IPS DF 19.7 (cell line): Measurements from ENCODE around the gene CHI3L1.

Experiments
- DNase-seq: peaks from one replicate; pipeline ENCODE4 v3.0.0-alpha.2; 2013; ENCODE audit warnings: low read depth, low spot score

The CHI3L1 gene

DNA sequence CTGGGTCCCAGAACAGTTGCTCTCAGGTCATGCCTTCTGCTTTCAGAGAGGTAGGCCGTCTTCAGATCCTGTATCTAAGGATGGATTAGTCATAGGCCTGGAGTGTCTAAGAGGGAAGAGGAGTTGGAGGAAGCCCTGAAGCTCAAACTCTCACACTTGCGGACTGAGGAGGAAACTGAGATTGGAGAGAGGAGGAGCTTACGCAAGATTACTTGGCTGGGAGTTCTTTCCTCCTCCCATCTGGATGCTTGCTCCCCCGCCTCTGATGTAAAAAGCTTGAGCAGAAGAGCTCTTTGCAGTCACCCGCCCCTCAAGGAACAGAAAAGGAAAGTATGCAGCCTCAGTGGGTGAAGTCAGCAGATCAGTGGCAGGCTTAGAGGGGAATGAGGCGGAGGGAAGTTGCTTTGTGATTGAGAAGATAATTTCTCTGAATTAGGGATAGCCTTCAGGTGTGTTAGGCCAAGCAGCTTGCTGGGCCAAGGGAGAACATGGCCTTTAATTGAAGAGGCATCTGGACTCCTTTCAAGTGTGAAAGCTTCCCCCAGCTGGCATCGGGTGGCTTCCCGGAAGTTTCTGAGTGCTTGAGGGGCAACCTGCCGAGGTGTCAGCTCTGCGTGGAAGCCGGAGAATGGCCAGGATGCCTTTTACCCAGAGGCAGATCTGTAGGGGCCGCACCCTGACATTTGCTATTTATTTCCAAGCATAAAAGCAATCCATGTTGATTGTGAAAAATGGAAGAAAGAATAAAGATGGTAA is 52.4 kb downstream of the CHI3L1 start:
- no peak for DNase-seq

DNA sequence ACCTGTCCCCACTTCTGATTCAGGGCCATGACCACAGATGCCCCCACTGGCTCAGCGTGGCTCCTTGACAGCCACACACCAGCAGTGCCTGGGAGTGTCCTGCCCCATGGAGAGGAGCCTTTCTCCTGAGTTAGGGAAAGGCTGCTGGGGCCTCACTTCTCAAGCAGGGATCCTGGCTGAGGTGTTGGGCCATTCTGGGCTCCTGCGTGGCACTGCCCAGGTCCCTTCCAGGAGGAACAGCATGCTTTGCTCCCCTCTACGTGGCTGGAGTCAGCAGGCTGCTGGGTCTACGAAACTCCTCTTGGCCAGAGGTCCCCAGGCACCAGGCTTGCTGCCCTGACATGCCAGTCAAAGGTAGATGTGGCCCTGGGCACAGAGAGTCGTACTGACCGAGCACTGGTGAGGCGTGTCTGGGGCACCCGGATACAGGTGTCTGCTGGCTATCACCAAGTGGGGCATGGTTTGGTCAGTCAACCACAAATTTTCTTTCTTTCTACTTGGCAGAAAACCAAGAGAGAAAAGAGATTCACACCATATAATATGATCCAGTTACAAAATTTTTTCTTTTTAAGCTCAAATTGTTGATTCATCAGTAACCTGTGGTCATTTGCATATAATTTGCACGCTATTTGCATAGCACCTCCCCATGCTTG is 54.8 kb downstream of the CHI3L1 start:
- DNase-seq: no peak

DNA sequence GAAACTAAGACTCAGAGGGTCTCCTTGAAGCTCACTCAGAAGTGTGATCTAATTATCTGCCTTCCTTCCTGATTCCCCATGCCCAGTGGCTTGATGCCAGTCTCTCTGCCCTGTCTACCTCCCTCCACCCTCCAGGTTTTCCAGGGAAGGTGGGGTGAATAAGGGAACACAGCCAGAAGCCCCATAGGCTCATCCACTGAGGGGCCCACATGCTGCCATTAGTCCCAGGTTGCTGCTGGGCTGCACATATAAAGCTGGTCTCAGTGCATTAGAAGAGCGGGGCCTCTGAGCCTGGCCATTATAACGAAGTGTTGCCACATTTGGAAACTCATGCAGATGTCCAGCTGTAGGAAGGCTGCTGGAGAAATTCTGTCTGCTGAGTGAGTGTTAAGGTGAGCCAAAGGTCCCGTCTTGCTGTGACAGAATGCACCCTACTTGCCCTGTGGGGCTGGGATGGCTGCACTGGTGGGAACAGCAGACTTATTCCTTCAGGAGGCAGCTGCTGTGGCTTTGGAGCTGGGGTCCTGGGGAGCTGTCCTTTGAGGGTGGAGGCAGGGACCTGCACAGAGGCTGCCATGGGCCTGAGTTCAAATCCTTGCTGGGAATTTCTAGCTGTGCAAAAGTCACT is 56.0 kb downstream of the CHI3L1 start:
- no peak for DNase-seq

DNA sequence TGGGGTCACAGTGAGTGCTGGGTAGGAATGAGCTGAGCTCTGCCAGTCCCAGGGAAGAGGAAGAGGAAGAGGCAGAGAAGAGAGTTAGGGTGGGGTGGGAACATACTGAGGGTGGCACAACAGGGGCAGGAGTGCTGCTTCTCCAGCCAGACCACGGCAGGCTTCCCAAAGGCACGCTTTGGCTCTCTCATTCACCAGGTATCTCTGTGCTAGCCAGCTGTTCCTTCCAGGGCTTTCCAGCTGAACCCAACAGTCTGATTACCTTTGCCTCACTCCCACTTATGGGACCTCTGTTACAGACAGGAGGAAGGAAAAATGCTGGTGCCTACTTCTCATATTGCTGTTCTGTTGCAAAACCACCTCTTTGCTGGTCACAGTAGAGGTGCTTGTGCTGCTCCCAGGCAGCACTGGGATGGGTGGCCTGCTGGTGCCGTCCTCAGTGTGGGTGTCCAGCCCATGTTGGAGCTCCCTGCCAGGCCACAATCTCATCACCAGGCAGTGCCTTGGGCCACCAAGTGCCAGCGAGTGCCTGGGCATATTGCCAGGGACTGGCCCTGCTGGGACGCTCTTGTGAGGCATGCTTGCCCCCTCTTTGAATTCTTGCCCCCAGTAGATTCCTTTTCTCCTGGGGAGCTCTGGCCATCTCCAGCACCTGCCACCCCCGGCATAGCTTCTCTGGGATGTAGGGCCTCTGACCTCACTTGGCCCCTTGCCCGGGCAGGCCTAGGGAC is 56.8 kb downstream of the CHI3L1 start:
- no peak for DNase-seq
